H1 (cell line): ENCODE results near the gene GEMIN2. TPM values are rescaled to one million over a fixed set of nuclear protein-coding genes. Genes with fewer than 3 reads are reported as not detected.
A peak's percentile ranks its signal among the peaks of the same experiment; 100 is the strongest.
"Not testable (repeated sequence)": the region's sequence is repeated elsewhere in the genome, so short reads cannot be mapped to it uniquely, and the experiment has no call there.

Source experiments
- CTCF ChIA-PET: fragments of 300-600 bp; sonication (Branson Sonifier 250); formaldehyde crosslinking; loops from one replicate; lab custom pipeline; 2021; ENCODE audit not compliant: partially characterized antibody; lab: Charles Lee
- POLR2A ChIA-PET: fragments of 300-600 bp; sonication (Branson Sonifier 250); formaldehyde crosslinking; loops from one replicate; lab custom pipeline; 2021; ENCODE audit warnings: inconsistent platforms; ENCODE audit not compliant: partially characterized antibody; lab: Charles Lee
- DNase-seq, 2 experiments: peaks; one replicate each; pipeline versions ENCODE4 v3.0.0 to v3.0.0-alpha.2; 2010 to 2022; ENCODE audit warnings: low spot score in 2 of 2, low read depth in 1 of 2, mixed read lengths in 1 of 2
- FAIRE-seq: peaks from 2 replicates; lab custom pipeline; 2011; peaks lifted over from hg19 to GRCh38; lab: Jason Lieb, UNC
- H2AFZ ChIP-seq: 2 replicates; pipeline ENCODE4 v1.8.1; 2012; ENCODE audit warnings: low read length, inconsistent platforms
- H2AK5ac ChIP-seq: 2 replicates; pipeline ENCODE4 v1.6.1; 2013; ENCODE audit warnings: low read depth, low read length
- H2BK120ac ChIP-seq: replicated peaks from 2 replicates; pipeline ENCODE3; 2013; ENCODE audit warnings: low read depth, low read length, inconsistent platforms
- H2BK12ac ChIP-seq: 2 replicates; pipeline ENCODE4 v1.6.1; 2013; ENCODE audit warnings: low read depth, low read length
- H2BK15ac ChIP-seq: 2 replicates; pipeline ENCODE4 v1.6.1; 2013; ENCODE audit warnings: low read length
- H2BK20ac ChIP-seq: 2 replicates; pipeline ENCODE4 v1.6.1; 2013; ENCODE audit warnings: low read length
- H2BK5ac ChIP-seq: 2 replicates; pipeline ENCODE4 v1.6.1; 2013; ENCODE audit warnings: low read depth, low read length
- H3K14ac ChIP-seq: 2 replicates; pipeline ENCODE4 v1.6.1; 2013; ENCODE audit warnings: inconsistent platforms; ENCODE audit not compliant: insufficient read length
- H3K18ac ChIP-seq: 2 replicates; pipeline ENCODE4 v1.6.1; 2013; ENCODE audit warnings: low read length; ENCODE audit errors: extremely low read depth
- H3K23ac ChIP-seq: 2 replicates; pipeline ENCODE4 v1.6.1; 2013; ENCODE audit warnings: inconsistent platforms; ENCODE audit not compliant: insufficient read length
- H3K23me2 ChIP-seq: 2 replicates; pipeline ENCODE4 v1.6.1; 2013; ENCODE audit warnings: low read depth, low read length
- H3K27ac ChIP-seq: 2 replicates; pipeline ENCODE4 v1.6.1; 2011; ENCODE audit warnings: low read depth, low read length, inconsistent platforms
- H3K27me3 ChIP-seq, 4 experiments: replicated peaks in 1 of 4; 1 replicate in 1 of 4; 2 replicates in 3 of 4; pipeline versions ENCODE4 v1.6.1 to v1.8.1; 2011 to 2013; ENCODE audit warnings: low read length in 3 of 4, mild to moderate bottlenecking in 3 of 4, inconsistent platforms in 2 of 4, mixed read lengths in 2 of 4, moderate library complexity in 1 of 4; ENCODE audit not compliant: control insufficient read depth in 3 of 4, insufficient read depth in 3 of 4; ENCODE audit errors: extremely low read depth in 1 of 4
- H3K36me3 ChIP-seq, 4 experiments: 2 replicates each; pipeline versions ENCODE4 v1.6.1 to v1.8.1; 2011 to 2013; ENCODE audit warnings: mild to moderate bottlenecking in 4 of 4, low read length in 3 of 4, moderate library complexity in 2 of 4, control low read depth in 1 of 4, inconsistent platforms in 1 of 4; ENCODE audit not compliant: insufficient read depth in 4 of 4, control insufficient read depth in 2 of 4
- H3K4ac ChIP-seq: replicated peaks from 2 replicates; pipeline ENCODE3; 2013; ENCODE audit warnings: low read length, low read depth, mixed read lengths, inconsistent platforms; ENCODE audit not compliant: insufficient read length
- H3K4me1 ChIP-seq, 4 experiments: replicated peaks in 1 of 4; 1 replicate in 1 of 4; 2 replicates in 3 of 4; pipeline versions ENCODE4 v1.6.1 to v1.8.1; 2011 to 2013; ENCODE audit warnings: low read length in 3 of 4, inconsistent platforms in 2 of 4, mixed read lengths in 1 of 4; ENCODE audit not compliant: insufficient read depth in 4 of 4, control insufficient read depth in 3 of 4
- H3K4me2 ChIP-seq, 2 experiments: 2 replicates each; pipeline versions ENCODE4 v1.6.1 to v1.8.1; 2011 to 2013; ENCODE audit warnings: low read depth in 2 of 2, low read length in 2 of 2, control low read depth in 1 of 2, inconsistent platforms in 1 of 2, mild to moderate bottlenecking in 1 of 2; ENCODE audit not compliant: insufficient read depth in 1 of 2
- H3K4me3 ChIP-seq, 4 experiments: fragments of 200-600, 300-600 bp in 1 of 4; sonication (generic), shearing (Covaris generic), sonication (Bioruptor Twin) in 1 of 4; 2 replicates each; pipeline versions ENCODE4 v1.5.1 to v1.8.1; 2011 to 2016; ENCODE audit warnings: low read length in 4 of 4, low read depth in 3 of 4, control low read depth in 2 of 4, inconsistent platforms in 2 of 4, mild to moderate bottlenecking in 2 of 4, mixed read lengths in 1 of 4, moderate library complexity in 1 of 4; ENCODE audit not compliant: insufficient read depth in 2 of 4; ENCODE audit errors: extremely low read depth in 1 of 4
- H3K56ac ChIP-seq: replicated peaks from 2 replicates; pipeline ENCODE3; 2013; ENCODE audit warnings: low read depth, mild to moderate bottlenecking, mixed read lengths, low read length, inconsistent platforms; ENCODE audit not compliant: insufficient read length
- H3K79me1 ChIP-seq: 2 replicates; pipeline ENCODE4 v1.6.1; 2013; ENCODE audit warnings: low read depth, low read length, control low read depth
- H3K79me2 ChIP-seq, 2 experiments: 2 replicates each; pipeline versions ENCODE4 v1.6.1 to v1.8.1; 2012 to 2013; ENCODE audit warnings: low read length in 2 of 2, mild to moderate bottlenecking in 2 of 2, inconsistent platforms in 1 of 2; ENCODE audit not compliant: insufficient read depth in 2 of 2, control insufficient read depth in 1 of 2
- H3K9ac ChIP-seq, 4 experiments: replicated peaks in 1 of 4; 1 replicate in 1 of 4; 2 replicates in 3 of 4; pipeline versions ENCODE4 v1.6.1 to v1.8.1; 2011 to 2013; ENCODE audit warnings: low read depth in 3 of 4, low read length in 3 of 4, control low read depth in 2 of 4, mild to moderate bottlenecking in 2 of 4, moderate library complexity in 2 of 4, inconsistent platforms in 1 of 4; ENCODE audit errors: extremely low read depth in 1 of 4
- H3K9me3 ChIP-seq, 2 experiments: 2 replicates each; pipeline versions ENCODE4 v1.6.1 to v1.8.1; 2012 to 2013; ENCODE audit warnings: mild to moderate bottlenecking in 2 of 2, moderate library complexity in 2 of 2, control low read depth in 1 of 2, inconsistent platforms in 1 of 2, low read depth in 1 of 2, low read length in 1 of 2, mixed read lengths in 1 of 2; ENCODE audit not compliant: insufficient read depth in 2 of 2
- H4K20me1 ChIP-seq, 2 experiments: replicated peaks in 1 of 2; 2 replicates each; pipeline versions ENCODE3 to v1.8.1; 2011 to 2013; ENCODE audit warnings: inconsistent platforms in 2 of 2, low read length in 2 of 2, mild to moderate bottlenecking in 1 of 2; ENCODE audit not compliant: insufficient read depth in 2 of 2, control insufficient read depth in 1 of 2
- H4K5ac ChIP-seq: 2 replicates; pipeline ENCODE4 v1.6.1; 2013; ENCODE audit warnings: low read length, low read depth, mixed read lengths, inconsistent platforms; ENCODE audit not compliant: insufficient read length
- H4K8ac ChIP-seq: 2 replicates; pipeline ENCODE4 v1.8.0; 2013; ENCODE audit warnings: mild to moderate bottlenecking, moderate library complexity, low read length, inconsistent platforms; ENCODE audit not compliant: insufficient read depth; ENCODE audit errors: extremely low read depth
- H4K91ac ChIP-seq: replicated peaks from 2 replicates; pipeline ENCODE3; 2013; ENCODE audit warnings: low read length, mixed read lengths, inconsistent platforms; ENCODE audit not compliant: insufficient read length
- POLR2A ChIP-seq, 2 experiments: IDR thresholded peaks; 1 replicate in 1 of 2; 2 replicates in 1 of 2; pipeline ENCODE4 v1.6.1; 2011; ENCODE audit warnings: low read depth in 2 of 2, low read length in 2 of 2, mild to moderate bottlenecking in 2 of 2; ENCODE audit errors: control extremely low read depth in 1 of 2
- WGBS, 2 experiments: shearing (Covaris generic) in 1 of 2; methylation state at CpG; one replicate each; pipeline versions ENCODE4 v1.1.6 to v1.1.7; 2013 to 2015; ENCODE audit warnings: low lambda C conversion rate in 2 of 2, mixed read lengths in 2 of 2, inconsistent platforms in 1 of 2, low coverage in 1 of 2, missing lambda C conversion rate in 1 of 2; ENCODE audit not compliant: insufficient replicate concordance in 2 of 2, insufficient coverage in 1 of 2, insufficient read length in 1 of 2; ENCODE audit errors: extremely low coverage in 1 of 2, missing lambda C conversion rate in 1 of 2; 5-methylcytosine and 5-hydroxymethylcytosine counted together
- polyA plus RNA-seq, 7 experiments: library from polyadenylated mRNA; depleted of rRNA in 3 of 7; stranded (reverse) in 5 of 7; unstranded in 2 of 7; fragments of >200 nt in 5 of 7; fragments of 200-250 nt in 2 of 7; gene quantifications; 1 replicate in 5 of 7; 2 replicates in 1 of 7; 4 replicates in 1 of 7; pipeline versions ENCODE4 v1.2.1 to v1.2.3, GENCODE V29; 2011 to 2013; ENCODE audit warnings: missing spikeins in 2 of 7, mixed read lengths in 2 of 7
- total RNA-seq: library from RNA; stranded (reverse); fragmentation: NEBNext Ultra II Directional; extraction: Animal tissue kit (Norgen Biotek cat#: 25700); gene quantifications from 2 replicates; pipeline ENCODE4 v1.2.1, GENCODE V29; 2021

Gene GEMIN2
- total and polyA plus RNA-seq, 2 of the 8 experiments (the other 6 are each of a cell fraction or from before 2014, with no cell fraction given): 29.1 to 30.8 TPM

- H2BK120ac ChIP-seq, H3K9me3 ChIP-seq, H2AFZ ChIP-seq, H2BK5ac ChIP-seq, H4K5ac ChIP-seq, H3K23me2 ChIP-seq, H2BK12ac ChIP-seq, H3K9ac ChIP-seq, H3K4ac ChIP-seq, H2BK20ac ChIP-seq, DNase-seq, H3K14ac ChIP-seq, H2BK15ac ChIP-seq, H2AK5ac ChIP-seq, H4K91ac ChIP-seq, H3K79me1 ChIP-seq, H4K8ac ChIP-seq, H3K27ac ChIP-seq, FAIRE-seq, H3K56ac ChIP-seq, H3K18ac ChIP-seq, H4K20me1 ChIP-seq, CTCF ChIA-PET, H3K27me3 ChIP-seq, H3K4me2 ChIP-seq, H3K23ac ChIP-seq, H3K4me3 ChIP-seq: not testable (repeated sequence)
- 91% methylated on average over 4 of the region's 5 CpGs; no CpG with 5 or more reads in 1 of the 2 experiments for WGBS, 2 experiments
- peaks cover 0 to 20% of the 10 kb centered on the region in 2 experiments; a peak in 3 of 4 replicates for H3K79me2 ChIP-seq
- peaks cover 26 to 64% (median 48%) of the 10 kb centered on the region in 4 experiments for H3K36me3 ChIP-seq
- peaks cover 0 to 10% (median 4%) of the 10 kb centered on the region in 4 experiments; a peak in 4 of 7 replicates for H3K4me1 ChIP-seq
- POLR2A ChIA-PET: interaction anchor here (1.0 to 13.8 kb wide), 6 partner anchors 10 to 83 kb away, joined by 3 to 219 read pairs (median 5); partner anchors contain the start of genes PNN and TRAPPC6B
- peak in 1 of 2 experiments; percentile 44; a peak in 1 of 3 replicates for TF ChIP-seq POLR2A (IDR thresholded peaks at IDR 0.05; ENCODE audit: control extremely low read depth in 1 of 2, low read depth in 2 of 2, low read length in 2 of 2)
Measured at GRCh38 chr14:39183685-39184003, 69.5 kb downstream of the GEMIN2 start.
